GM18867 (cell line): ENCODE results near the gene C10orf71.

Experiments
- ATAC-seq: cut with Tn5 transposase; IDR thresholded peaks from one replicate; pipeline ENCODE4 v1.9.1; 2021; ENCODE audit warnings: mild to moderate bottlenecking, moderate library complexity; ENCODE audit not compliant: unreplicated experiment

The C10orf71 gene

DNA sequence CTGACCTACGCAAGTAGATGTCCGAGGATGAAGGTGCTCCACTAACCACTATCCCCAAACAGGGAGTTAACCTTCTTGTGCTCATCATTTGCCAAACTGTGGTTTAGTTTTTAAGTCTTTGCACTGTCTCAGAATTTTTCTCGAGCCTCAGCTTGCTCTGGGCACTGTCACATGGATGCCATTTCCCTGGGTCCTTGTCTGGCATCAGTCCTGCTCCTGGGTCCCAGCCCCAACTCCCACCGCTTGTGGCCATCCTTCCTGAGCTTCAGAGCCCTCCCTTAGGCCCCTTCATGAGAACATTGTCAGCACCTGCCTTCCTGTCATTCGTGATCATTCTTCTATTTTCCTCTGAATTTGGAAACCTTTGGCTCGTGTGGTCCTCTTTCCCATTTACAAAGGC, 33.8 kb downstream of the C10orf71 start:
- ATAC-seq = no peak

GRCh38 chr10:49333192-49333591, 34.2 kb downstream of the C10orf71 start:
- no peak for ATAC-seq

- ATAC-seq = no peak
Measured at GRCh38 chr10:49334964-49335363, 36.0 kb downstream of the C10orf71 start.

- no peak for ATAC-seq
Measured at GRCh38 chr10:49335364-49335972, 36.5 kb downstream of the C10orf71 start.

- ATAC-seq = no peak
Measured at GRCh38 chr10:49338604-49339003, 39.6 kb downstream of the C10orf71 start.

GRCh38 chr10:49344840-49345239, 45.9 kb downstream of the C10orf71 start:
- no peak for ATAC-seq

- no peak for ATAC-seq
Measured at GRCh38 chr10:49347342-49347741, 48.4 kb downstream of the C10orf71 start.

DNA sequence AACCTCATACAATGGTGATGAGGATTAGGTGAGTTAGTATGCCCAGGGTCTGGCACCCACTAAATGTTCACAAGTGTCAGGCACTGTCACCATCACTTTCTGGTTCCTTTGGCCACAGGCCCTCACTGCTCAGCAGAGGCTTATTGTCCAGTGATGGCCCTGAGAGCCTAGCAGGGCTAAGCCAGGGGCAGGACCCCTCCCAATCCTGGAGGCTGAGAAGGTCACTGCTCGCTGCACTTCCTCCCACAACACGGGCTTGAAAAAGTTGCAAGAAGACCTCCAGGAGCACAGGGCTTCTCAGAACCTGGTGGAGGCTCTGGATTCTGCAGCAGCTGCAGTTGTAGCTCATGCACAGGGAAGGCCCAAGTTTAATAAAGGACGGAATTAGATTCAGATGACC, 48.9 kb downstream of the C10orf71 start:
- no peak for ATAC-seq

- no peak for ATAC-seq
Measured at GRCh38 chr10:49348593-49348992, 49.6 kb downstream of the C10orf71 start.

DNA sequence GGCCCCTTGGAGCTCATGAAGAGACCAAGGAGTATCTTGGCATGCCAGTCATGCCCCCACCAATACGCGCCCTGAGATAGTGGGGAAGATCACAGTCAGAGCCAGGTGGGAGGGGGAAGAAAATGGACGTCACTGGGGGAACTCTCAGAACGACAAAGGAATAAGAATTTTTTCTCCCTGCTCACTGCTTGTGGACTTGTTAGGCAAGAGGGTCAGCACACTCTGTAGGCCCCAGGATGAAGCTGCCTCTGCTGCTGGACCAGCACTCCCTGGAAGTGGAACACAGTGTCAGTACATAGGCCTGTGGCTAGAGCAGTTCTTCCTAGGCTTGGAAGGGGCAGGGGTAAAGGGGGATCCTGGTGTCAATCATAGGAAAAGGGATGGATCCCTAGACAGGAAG, 50.4 kb downstream of the C10orf71 start:
- no peak for ATAC-seq

DNA sequence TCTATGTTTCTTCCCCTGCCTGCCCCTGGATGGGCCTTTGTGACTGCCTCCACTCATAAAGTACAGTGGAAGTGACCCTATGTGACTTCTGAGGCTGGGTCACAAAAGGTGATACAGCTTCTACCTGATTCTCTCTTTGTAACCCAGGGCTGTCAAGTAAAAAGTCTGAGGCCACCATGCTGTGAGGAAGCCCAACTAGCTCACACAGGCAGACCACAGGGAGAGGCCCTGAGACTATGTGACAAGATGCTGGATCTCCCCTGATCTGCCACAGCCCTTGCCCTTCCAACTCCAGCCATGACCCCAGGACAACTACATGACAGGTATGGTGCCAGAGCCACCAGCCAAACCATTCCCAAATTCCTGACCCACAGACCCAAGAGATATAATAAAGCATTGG, 51.2 kb downstream of the C10orf71 start:
- no peak for ATAC-seq

GRCh38 chr10:49350846-49351532, 52.0 kb downstream of the C10orf71 start:
- no peak for ATAC-seq

GRCh38 chr10:49351669-49352068, 52.7 kb downstream of the C10orf71 start:
- ATAC-seq = no peak

GRCh38 chr10:49352323-49352722, 53.4 kb downstream of the C10orf71 start:
- ATAC-seq = no peak

DNA sequence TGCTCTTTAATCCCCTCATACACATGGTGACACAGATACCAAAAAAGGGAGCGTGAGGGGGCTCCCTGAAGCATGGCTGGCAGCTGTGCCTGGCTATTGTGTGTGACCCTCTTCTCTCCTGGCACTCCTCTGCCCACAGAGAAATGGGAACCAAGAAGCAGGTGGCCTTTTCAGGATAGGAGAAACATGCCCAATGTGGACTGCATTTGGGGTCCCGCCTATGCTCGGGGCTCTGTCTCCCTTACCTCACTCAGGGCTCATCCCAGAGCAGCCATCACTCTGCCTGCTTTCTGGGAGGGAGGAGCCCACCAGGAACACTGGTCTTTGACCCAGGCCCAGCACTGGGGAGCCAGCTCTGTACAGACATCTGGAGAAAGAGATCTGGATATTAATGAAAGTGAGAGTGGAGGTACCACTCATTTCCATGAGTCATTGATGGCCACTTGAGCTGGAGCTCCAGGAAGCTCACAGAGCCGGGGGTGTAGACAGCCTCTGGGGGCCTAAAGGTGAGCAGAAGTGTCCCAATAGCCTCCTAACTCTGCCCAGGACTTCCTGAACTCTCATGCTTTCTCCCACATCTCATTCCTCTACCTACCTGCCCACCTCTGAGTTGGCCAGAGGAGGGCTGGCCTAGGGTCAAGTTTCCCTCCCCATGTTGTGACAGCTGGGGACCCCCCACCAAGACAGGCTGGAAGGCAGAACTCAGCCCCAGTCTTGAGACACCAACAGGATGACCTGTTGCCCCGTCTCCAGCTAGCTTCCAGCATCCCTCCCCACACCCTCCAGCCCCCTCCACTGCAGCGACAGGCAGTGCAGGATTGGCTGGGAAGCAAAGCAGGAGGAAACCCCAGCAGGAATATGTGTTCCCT, 54.3 kb downstream of the C10orf71 start:
- no peak for ATAC-seq

DNA sequence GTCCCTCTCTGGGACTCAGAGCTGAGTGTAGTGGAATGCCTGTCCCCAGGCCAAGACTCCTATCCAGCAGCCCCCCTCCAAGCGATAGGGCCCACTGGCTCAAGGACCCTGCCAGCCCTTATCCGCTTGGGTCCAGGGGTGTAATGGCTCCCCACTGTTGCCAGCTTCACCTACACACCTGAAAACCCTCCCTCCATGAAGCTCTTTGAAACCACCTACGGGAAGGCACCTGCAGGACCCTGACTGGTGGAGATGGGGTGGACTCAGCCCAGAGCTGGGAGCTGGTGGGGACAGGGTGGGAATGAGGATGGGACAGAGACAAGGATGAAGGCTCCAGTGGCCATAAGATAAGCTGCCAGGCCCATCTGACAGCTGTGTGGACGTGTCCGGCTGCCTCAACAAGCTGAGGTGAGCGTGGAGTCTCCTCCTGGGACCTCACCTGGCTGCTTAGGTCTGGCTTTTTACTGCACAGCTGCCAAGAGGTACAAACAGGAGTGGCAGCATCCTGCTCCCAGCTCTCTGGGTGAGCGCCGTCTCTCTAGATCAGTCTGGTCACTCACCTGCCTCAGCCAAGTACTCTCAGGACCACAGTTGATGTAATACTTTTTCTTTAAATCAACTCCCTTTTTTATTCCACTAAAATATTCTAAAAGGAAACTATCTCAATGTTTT, 55.1 kb downstream of the C10orf71 start:
- ATAC-seq = no peak

GRCh38 chr10:49354593-49354992, 55.6 kb downstream of the C10orf71 start:
- ATAC-seq = no peak

DNA sequence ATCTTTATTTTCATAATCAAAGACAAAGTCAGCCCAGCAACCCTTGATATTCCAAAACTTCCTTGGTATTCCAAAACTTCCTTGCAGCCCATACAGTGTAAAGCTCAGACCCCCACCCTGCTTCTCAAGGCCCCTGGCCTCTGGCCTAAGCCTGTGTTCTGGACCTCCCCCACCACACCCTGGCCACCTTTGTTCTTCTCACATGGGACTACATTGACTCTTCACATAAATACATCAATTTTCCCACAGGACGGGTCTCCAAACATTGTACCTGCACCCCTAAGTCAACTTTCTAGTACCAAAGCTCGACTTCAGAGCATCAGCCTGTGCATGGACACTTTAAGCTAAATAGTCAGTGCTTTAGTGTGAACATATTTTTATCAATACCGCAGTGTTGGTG, 56.3 kb downstream of the C10orf71 start:
- no peak for ATAC-seq

GRCh38 chr10:49356181-49356580, 57.2 kb downstream of the C10orf71 start:
- ATAC-seq = no peak

GRCh38 chr10:49356944-49357343, 58.0 kb downstream of the C10orf71 start:
- no peak for ATAC-seq

DNA sequence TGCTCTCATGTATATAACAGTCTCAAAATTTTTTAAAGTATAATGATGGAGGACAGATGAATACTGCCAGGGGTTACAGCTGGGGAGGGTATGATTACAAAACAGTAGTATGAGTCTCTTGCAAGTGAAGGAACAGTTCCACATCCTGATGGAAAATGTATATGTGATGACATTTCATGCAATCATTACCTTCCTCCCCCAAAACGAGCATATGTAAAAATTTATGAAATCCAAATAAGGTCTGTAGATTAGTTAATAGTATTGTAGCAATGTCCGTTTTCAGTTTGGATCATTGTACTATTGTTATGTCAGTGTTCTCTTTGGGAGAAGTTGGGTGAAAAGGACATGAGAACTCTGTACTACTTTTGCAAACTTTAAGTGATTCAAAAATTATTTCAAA, 58.9 kb downstream of the C10orf71 start:
- no peak for ATAC-seq
